Activated T-cell treated with anti-CD3 and anti-CD28 coated beads, Interleukin-2, amount 50 U/mL, for 72 hours (primary cell): ENCODE results near the gene PTPRO. TPM values are rescaled to one million over a fixed set of nuclear protein-coding genes. Genes with fewer than 3 reads are reported as not detected.
A peak's percentile ranks its signal among the peaks of the same experiment; 100 is the strongest.

Experiments used
- ATAC-seq, 2 donors: fragments of 150-1000 bp; cut with Tn5 transposase; replicated peaks in 1 of 2; 2 replicates each; pipeline ENCODE4 v1.10.0; 2021; ENCODE audit warnings: moderate library complexity in 2 of 2, mild to moderate bottlenecking in 1 of 2
- DNase-seq, 2 donors: peaks; one replicate each; pipeline ENCODE4 v3.0.0; 2021 to 2022; ENCODE audit warnings: mixed read lengths in 1 of 2
- H3K27ac Mint-ChIP-seq: one replicate; pipeline ENCODE4 v1.8.0; 2022; ENCODE audit warnings: mild to moderate bottlenecking, moderate library complexity, mixed read lengths
- H3K27me3 Mint-ChIP-seq: one replicate; pipeline ENCODE4 v1.8.0; 2022; ENCODE audit warnings: low read depth, mixed read lengths
- H3K36me3 Mint-ChIP-seq, 2 donors: one replicate each; pipeline ENCODE4 v1.8.0; 2022; ENCODE audit warnings: mixed read lengths in 2 of 2, mild to moderate bottlenecking in 1 of 2; ENCODE audit not compliant: insufficient read depth in 2 of 2
- H3K4me1 Mint-ChIP-seq: one replicate; pipeline ENCODE4 v1.8.0; 2022; ENCODE audit warnings: low read depth, mixed read lengths
- H3K4me3 Mint-ChIP-seq, 2 donors: one replicate each; pipeline ENCODE4 v1.8.0; 2022; ENCODE audit warnings: mild to moderate bottlenecking in 2 of 2, mixed read lengths in 2 of 2, moderate library complexity in 2 of 2
- H3K9me3 Mint-ChIP-seq, 2 donors: one replicate each; pipeline ENCODE4 v1.8.0; 2022; ENCODE audit warnings: mixed read lengths in 2 of 2
- total RNA-seq, 2 donors: library from RNA; stranded (reverse); gene quantifications; one replicate each; pipeline ENCODE4 v1.2.3, GENCODE V29; 2022

Gene PTPRO
- total RNA-seq, 2 donors from 2014 or later, result 0.28 to 0.94 TPM

DNA sequence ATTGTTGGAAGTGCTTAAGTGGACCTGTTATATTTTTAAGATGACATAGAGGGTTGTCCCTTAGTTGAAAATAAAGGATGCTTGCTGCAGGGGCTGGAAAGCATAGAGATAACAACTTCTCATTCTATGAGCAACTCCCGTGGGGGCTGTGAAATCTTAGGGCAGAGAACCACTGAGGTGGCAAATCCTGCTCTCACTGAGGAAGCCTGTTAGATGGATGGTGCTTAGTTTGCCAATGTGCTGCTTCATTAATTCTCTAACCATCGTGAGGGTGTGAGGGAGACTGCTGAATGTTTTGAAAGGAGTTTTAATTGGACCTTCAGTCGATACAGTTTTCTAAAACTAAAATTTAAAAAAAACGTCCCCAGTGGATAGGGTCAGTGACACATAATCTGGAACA lies 46.5 kb downstream of the PTPRO start:
- no peaks in the 10 kb centered on the region for H3K36me3 Mint-ChIP-seq
- peaks cover 10% of the 10 kb centered on the region for H3K27me3 Mint-ChIP-seq
- DNase-seq, result no peak
- H3K4me3 Mint-ChIP-seq, result no peak overlapping the region
- H3K9me3 Mint-ChIP-seq, result peaks cover 0 to 2% of the 10 kb centered on the region in 2 donors
- H3K4me1 Mint-ChIP-seq, result no peaks in the 10 kb centered on the region
- no peak overlapping the region for H3K27ac Mint-ChIP-seq
- no peak for ATAC-seq

DNA sequence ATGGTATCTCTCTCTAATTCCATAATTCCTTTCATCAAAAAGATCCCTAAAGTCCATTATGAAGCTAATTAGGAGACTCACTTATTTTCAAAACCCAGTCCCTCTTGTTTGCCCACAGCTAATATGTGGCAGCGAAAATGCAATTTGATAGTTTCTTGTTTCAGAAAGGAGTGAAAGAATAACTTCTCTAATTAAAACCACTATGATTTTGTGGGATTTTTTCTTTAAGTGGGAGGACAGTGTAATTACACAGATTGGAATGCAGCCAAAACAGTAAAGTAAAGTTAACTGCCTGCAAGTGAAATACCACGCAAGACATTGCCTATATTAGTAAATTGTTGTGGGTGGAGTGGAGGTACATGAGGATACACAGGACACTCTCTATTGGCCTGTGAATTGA lies 50.0 kb downstream of the PTPRO start:
- H3K4me3 Mint-ChIP-seq, result no peak overlapping the region
- peaks cover 5 to 13% of the 10 kb centered on the region in 2 donors for H3K9me3 Mint-ChIP-seq
- H3K4me1 Mint-ChIP-seq, result no peaks in the 10 kb centered on the region
- no peak for DNase-seq
- H3K27ac Mint-ChIP-seq, result no peak overlapping the region
- H3K27me3 Mint-ChIP-seq, result peaks cover 10% of the 10 kb centered on the region
- no peak for ATAC-seq
- H3K36me3 Mint-ChIP-seq, result peaks cover 0 to 6% of the 10 kb centered on the region in 2 donors

DNA sequence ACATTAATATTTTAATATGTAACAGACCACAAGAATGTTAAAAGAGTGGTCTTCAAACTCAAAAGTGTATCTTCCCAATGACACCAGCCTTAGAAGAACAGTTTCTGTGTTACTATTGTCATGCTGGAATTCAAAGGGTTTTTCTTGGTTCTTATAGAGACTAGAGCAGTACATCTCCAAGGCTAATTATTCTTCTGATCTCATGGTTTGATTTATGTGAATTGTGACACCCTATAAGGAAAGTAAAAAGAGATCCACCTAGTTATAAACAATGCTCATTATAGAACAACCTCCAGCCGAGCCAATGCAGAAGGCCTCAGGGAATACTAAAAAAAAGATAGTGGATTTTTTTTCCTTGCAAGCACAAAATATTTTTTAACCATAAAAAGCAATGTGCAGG lies 65.5 kb downstream of the PTPRO start:
- Mint-ChIP-seq H3K4me3 (no peak overlapping the region), H3K27me3 (peaks cover 15% of the 10 kb centered on the region), H3K4me1 (no peaks in the 10 kb centered on the region), H3K27ac (no peak overlapping the region), H3K36me3 (no peaks in the 10 kb centered on the region), H3K9me3 (no peaks in the 10 kb centered on the region)
- ATAC-seq (no peak), DNase-seq (no peak)

DNA sequence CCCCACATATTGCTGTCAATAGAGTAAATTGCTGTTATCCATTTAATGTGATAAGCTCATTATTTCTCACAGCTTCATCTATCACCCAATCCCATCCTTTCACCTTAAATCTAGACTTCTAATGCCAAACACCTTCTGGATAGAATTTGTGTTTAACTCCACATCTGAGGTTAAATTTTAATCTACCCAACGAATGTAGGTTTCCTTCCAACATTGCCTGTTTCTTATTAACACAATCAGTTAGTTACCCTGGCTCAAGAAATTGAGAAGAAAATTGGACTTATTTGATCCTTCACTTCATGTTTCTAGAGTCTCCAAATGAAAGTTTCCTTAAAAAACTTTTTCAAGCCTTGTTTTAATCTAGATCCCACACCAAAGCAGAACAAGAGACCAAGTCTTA lies 67.3 kb downstream of the PTPRO start:
- Mint-ChIP-seq H3K36me3 (no peaks in the 10 kb centered on the region), H3K4me3 (no peak overlapping the region), H3K27ac (no peak overlapping the region), H3K27me3 (peaks cover 16% of the 10 kb centered on the region), H3K4me1 (no peaks in the 10 kb centered on the region), H3K9me3 (no peaks in the 10 kb centered on the region)
- DNase-seq (no peak), ATAC-seq (no peak)

DNA sequence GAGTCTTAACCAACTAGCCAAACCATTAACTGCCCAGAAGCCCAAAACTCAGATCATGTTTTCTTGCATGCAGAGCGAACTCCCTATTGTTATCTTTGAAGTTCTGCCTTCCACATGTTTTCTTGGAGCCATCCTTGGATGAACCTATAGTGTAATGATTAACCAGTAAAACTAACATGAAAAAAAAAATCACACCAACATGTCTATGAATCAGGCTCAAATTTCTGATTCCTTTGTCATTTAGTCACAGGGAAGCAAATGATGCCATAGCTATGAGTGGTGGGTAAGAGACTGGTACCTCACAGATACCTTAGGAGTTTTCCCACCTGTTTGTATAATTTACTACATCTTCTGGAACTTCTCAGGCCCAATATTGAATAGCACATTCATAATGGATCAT lies 70.7 kb downstream of the PTPRO start:
- no peak for ATAC-seq
- Mint-ChIP-seq H3K27ac (no peak overlapping the region), H3K4me1 (no peaks in the 10 kb centered on the region), H3K4me3 (no peak overlapping the region), H3K36me3 (no peaks in the 10 kb centered on the region), H3K27me3 (peaks cover 23% of the 10 kb centered on the region), H3K9me3 (no peaks in the 10 kb centered on the region)
- DNase-seq, result no peak

DNA sequence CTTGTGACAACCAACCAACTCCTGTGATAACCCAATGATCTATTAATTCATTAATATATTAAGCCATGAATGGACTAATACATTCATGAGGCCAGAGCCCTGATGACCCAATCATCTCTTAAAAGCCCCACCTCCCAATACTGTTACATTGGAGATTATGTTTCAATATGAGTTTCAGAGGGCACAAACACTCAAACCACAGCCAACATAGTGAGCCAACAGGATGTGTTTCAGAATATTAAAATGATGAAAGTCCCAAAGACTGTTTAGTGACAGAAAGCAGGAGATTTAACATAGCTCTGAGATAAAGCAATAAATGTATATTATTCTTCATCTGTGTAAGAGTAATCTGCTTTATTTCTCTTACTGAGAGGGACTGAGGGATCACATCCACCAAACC lies 71.7 kb downstream of the PTPRO start:
- ATAC-seq (peak in 1 of 2 donors; percentile 33), DNase-seq (no peak)
- Mint-ChIP-seq H3K36me3 (no peaks in the 10 kb centered on the region), H3K4me3 (no peak overlapping the region), H3K4me1 (no peaks in the 10 kb centered on the region), H3K27me3 (peaks cover 23% of the 10 kb centered on the region), H3K9me3 (no peaks in the 10 kb centered on the region), H3K27ac (no peak overlapping the region)

DNA sequence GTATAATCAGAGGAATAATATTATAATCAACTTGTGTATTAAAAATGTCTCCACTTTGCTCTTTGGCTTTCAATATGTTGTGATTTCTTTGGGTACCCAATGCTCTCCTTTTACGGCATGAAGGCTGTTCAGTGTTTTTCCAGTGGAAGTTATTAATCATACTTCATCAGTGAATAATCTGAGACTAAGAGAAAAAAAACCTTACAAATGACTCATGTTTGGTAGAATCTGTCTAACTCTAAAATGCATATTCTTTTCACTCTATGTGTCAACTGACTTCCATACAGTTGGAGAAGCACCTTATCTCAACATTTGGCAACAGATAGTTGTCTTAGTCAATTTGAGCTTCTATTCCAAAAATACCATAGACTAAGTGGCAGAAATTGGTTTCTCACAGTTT lies 82.2 kb downstream of the PTPRO start:
- peaks cover 6% of the 10 kb centered on the region for H3K27me3 Mint-ChIP-seq
- ATAC-seq (no peak), DNase-seq (no peak)
- peaks cover 0 to 3% of the 10 kb centered on the region in 2 donors for H3K9me3 Mint-ChIP-seq
- no peak overlapping the region for H3K27ac Mint-ChIP-seq
- H3K36me3 Mint-ChIP-seq, result no peaks in the 10 kb centered on the region
- H3K4me1 Mint-ChIP-seq, result no peaks in the 10 kb centered on the region
- H3K4me3 Mint-ChIP-seq, result no peak overlapping the region

DNA sequence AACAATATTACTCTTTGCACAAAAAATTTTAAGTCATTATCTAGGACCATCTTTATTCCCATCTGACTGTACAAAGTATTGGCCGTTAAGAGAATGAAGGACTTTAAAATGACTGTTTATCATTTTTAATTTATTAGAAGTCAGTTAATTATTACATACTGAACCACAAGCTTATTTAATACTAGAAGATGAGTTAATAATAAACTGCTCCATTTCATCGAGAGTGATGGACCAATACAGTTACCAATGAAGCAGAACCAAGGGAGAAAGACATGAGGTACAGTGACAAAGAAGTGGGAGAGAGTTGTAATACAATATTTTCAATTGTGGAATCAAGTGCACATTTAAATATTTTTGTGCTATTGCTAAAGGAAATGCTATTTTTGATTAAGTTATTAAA lies 83.3 kb downstream of the PTPRO start:
- no peak for ATAC-seq
- Mint-ChIP-seq H3K9me3 (no peaks in the 10 kb centered on the region), H3K4me1 (no peaks in the 10 kb centered on the region), H3K4me3 (no peak overlapping the region), H3K27ac (no peak overlapping the region), H3K27me3 (peaks cover under 1% of the 10 kb centered on the region), H3K36me3 (no peaks in the 10 kb centered on the region)
- DNase-seq, result no peak

DNA sequence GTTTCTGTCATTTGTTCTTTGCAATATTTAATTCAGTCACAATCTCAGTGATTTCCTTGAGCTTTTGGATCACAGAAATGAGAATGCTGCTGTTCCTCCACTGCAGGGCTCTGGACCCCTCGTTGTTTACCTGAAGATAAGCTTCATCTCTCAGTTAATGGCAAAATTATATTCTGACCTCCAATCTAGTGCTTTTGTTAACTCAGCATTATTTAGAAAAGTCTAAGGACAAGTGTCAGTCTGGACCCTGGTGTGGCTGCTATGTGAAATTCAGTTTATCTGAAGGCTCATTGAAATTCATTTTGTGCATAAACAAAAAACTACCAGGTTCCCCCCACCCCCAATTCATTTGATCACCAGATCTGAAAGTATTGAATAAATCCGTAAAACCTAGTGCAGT lies 84.7 kb downstream of the PTPRO start:
- Mint-ChIP-seq H3K36me3 (no peaks in the 10 kb centered on the region), H3K4me1 (no peaks in the 10 kb centered on the region), H3K27ac (no peak overlapping the region), H3K4me3 (no peak overlapping the region), H3K9me3 (no peaks in the 10 kb centered on the region), H3K27me3 (peaks cover 7% of the 10 kb centered on the region)
- no peak for ATAC-seq
- DNase-seq, result no peak

DNA sequence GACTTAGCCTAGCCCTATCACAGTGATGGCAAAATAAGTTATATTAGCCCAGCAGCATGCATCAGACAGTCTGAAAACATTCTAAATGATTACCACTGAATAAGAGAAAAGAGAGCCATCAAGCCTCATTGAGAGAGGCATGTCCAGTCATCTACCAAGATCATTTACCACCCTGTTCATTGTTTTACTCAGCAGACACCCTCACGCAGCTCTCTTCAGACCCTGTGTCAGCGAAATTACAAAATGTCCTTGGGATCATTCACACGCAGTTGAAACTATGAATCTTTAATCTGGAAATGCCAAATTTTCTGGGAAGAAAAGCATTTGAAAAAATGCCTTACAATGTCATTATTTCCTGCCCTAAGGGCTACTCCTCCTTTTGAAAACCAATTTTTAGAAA lies 89.5 kb downstream of the PTPRO start:
- no peaks in the 10 kb centered on the region for H3K9me3 Mint-ChIP-seq

DNA sequence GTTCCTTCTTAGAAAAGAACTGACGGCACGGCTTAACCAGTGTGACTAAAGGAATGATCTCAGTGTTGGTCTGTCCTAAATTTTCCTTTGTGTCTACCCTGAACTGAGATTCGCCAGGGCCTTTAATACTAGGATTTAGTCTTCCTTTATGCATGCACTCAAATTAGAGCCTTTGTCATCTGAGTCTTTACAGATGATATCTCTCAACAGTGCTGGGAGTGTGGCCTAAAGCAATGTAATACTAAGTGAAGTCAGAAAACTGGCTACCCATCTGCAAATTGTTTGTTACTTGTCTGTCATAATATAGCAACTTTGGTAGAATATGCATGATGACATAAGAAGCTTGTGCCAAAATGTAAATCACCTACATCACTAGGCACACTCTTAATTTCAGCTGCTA lies 95.4 kb downstream of the PTPRO start:
- no peak for DNase-seq
- no peak for ATAC-seq

More for the DNA sequence above, 89.5 kb downstream of the PTPRO start:
- DNase-seq (no peak), ATAC-seq (no peak)
- no peak overlapping the region for H3K27ac Mint-ChIP-seq
- no peaks in the 10 kb centered on the region for H3K4me1 Mint-ChIP-seq
- peaks cover 25% of the 10 kb centered on the region for H3K27me3 Mint-ChIP-seq
- no peak overlapping the region for H3K4me3 Mint-ChIP-seq
- H3K36me3 Mint-ChIP-seq, result peaks cover 0 to 1% of the 10 kb centered on the region in 2 donors

DNA sequence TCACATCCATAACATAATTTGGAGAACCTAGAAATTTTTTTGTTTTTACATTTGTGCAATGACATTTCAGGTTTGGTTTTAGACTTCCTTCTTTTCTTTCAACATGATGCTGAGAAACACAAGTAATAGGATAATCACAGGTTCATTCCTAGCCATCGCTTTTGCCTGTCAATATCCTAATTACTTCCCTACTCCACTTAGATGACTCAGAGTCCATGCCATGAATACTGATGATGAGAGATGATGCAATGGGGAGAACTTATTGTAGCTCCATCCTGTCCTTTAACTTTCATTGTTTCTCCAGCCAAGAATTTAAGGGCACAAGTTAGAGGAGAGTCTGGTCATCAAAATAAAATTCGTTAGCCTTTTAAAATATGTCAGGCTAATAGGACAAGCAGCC lies 101.3 kb downstream of the PTPRO start:
- H3K27me3 Mint-ChIP-seq, result no peaks in the 10 kb centered on the region
- H3K9me3 Mint-ChIP-seq, result no peaks in the 10 kb centered on the region

More for the DNA sequence above, 95.4 kb downstream of the PTPRO start:
- Mint-ChIP-seq H3K27ac (no peak overlapping the region), H3K27me3 (peaks cover 19% of the 10 kb centered on the region), H3K4me1 (no peaks in the 10 kb centered on the region), H3K4me3 (no peak overlapping the region), H3K9me3 (no peaks in the 10 kb centered on the region), H3K36me3 (peaks cover 0 to 1% of the 10 kb centered on the region in 2 donors)

DNA sequence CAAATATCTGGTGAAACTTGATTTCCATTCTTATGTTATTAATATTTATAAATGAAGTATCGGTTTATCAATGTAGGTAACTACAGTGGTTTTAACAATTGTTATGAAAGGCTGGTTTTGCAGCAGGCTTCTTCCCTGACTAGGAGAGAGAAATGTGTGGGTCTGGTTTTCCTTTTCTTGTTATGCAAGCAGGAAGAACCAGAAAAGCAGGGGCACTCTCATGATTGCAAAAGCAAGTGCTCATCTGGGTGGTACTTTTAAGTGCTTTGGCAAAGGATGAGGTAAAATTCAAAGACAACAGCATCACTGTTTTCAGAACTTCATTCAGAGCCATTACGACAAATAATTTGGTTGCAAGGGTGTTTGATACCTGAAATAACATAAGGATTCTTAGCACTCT lies 105.6 kb downstream of the PTPRO start:
- no peaks in the 10 kb centered on the region for H3K9me3 Mint-ChIP-seq
- ATAC-seq, result no peak
- no peaks in the 10 kb centered on the region for H3K36me3 Mint-ChIP-seq
- DNase-seq, result no peak
- H3K4me3 Mint-ChIP-seq, result no peak overlapping the region
- H3K27ac Mint-ChIP-seq, result no peak overlapping the region
- peaks cover 22% of the 10 kb centered on the region for H3K27me3 Mint-ChIP-seq
- no peaks in the 10 kb centered on the region for H3K4me1 Mint-ChIP-seq

More for the DNA sequence above, 101.3 kb downstream of the PTPRO start:
- Mint-ChIP-seq H3K4me1 (no peaks in the 10 kb centered on the region), H3K4me3 (no peak overlapping the region), H3K36me3 (no peaks in the 10 kb centered on the region), H3K27ac (no peak overlapping the region)
- DNase-seq (no peak), ATAC-seq (no peak)

DNA sequence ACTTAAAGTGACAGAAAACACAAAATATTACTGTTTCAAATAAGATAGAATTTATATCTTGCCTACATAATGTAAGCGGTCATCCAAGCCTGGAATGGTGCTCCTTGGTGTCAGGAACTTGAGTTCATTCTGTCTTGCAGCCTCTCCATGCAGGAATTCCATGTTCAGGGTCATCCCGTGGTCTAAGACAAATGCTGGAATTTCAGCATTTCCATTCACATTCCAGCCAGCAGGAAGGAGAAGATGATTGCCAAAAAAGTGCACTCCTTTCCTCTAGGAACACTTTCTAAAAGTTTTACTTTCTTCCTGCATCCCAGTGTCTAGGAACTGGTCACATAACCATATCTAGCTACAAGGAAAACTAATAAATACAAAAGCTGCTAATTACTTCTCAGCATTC lies 106.3 kb downstream of the PTPRO start:
- H3K36me3 Mint-ChIP-seq, result no peaks in the 10 kb centered on the region
- DNase-seq (no peak), ATAC-seq (no peak)
- no peak overlapping the region for H3K4me3 Mint-ChIP-seq
- no peaks in the 10 kb centered on the region for H3K4me1 Mint-ChIP-seq
- H3K27ac Mint-ChIP-seq, result no peak overlapping the region
- H3K9me3 Mint-ChIP-seq, result no peaks in the 10 kb centered on the region
- peaks cover 29% of the 10 kb centered on the region for H3K27me3 Mint-ChIP-seq
